Ishikawa (cell line): Measurements from ENCODE around the gene CTNNA1.

ENCODE experiments used
- CEBPB ChIP-seq: IDR thresholded peaks from 2 replicates; pipeline ENCODE4 v1.6.1; 2012
- CREB1 ChIP-seq: IDR thresholded peaks from 2 replicates; pipeline ENCODE4 v1.6.1; 2012; ENCODE audit warnings: low read depth
- EGR1 ChIP-seq: IDR thresholded peaks from 2 replicates; pipeline ENCODE4 v1.6.1; 2012
- EP300 ChIP-seq: IDR thresholded peaks from 2 replicates; pipeline ENCODE4 v1.6.1; 2012; ENCODE audit warnings: borderline replicate concordance
- FOXM1 ChIP-seq: IDR thresholded peaks from 2 replicates; pipeline ENCODE4 v1.6.1; 2012; ENCODE audit warnings: low read depth, borderline replicate concordance
- NFIC ChIP-seq: IDR thresholded peaks from 2 replicates; pipeline ENCODE4 v1.6.1; 2012
- RAD21 ChIP-seq: IDR thresholded peaks from 2 replicates; pipeline ENCODE4 v1.6.1; 2012; ENCODE audit warnings: low read depth
- TAF1 ChIP-seq: IDR thresholded peaks from 2 replicates; pipeline ENCODE4 v1.6.1; 2012; ENCODE audit warnings: low read depth, mild to moderate bottlenecking
- TCF12 ChIP-seq: IDR thresholded peaks from 2 replicates; pipeline ENCODE4 v1.6.1; 2012; ENCODE audit warnings: low read depth
- TEAD4 ChIP-seq: IDR thresholded peaks from 2 replicates; pipeline ENCODE4 v1.6.1; 2012
- YY1 ChIP-seq: IDR thresholded peaks from 2 replicates; pipeline ENCODE4 v1.6.1; 2012; ENCODE audit warnings: low read depth
- ZBTB7A ChIP-seq: IDR thresholded peaks from 2 replicates; pipeline ENCODE4 v1.6.1; 2012; ENCODE audit warnings: low read depth
- TF ChIP-seq, protein P1 (sequence below): IDR thresholded peaks from 2 replicates; pipeline ENCODE4 v1.6.1; 2012
- TF ChIP-seq, protein P2 (sequence below): IDR thresholded peaks from 2 replicates; pipeline ENCODE4 v1.6.1; 2012; ENCODE audit warnings: low read depth, mild to moderate bottlenecking
- TF ChIP-seq, protein P3 (sequence below): IDR thresholded peaks from 2 replicates; pipeline ENCODE4 v1.6.1; 2012

Gene CTNNA1

DNA sequence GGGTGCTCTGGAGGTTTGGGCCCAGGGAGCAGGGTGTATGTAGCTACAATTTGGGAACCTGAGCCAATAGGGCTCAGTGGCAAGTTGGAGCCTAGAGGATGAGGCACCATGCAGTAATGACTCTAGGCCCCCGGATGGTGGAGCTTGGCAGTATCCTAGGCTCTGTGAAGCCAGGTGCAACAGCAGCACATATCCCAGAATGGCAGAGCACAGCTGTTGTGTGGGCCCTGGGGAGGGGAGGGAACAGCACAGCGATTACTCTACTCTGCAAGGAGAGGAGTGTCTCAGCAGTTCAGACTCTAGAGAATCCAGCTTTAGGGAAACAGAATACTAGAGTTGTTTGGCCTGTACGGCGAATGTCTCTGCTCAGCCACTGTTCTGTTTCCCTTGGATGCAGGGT is 65.9 kb downstream of the CTNNA1 start:
- no peak for TF ChIP-seq NFIC
- TF ChIP-seq, protein P1, sequence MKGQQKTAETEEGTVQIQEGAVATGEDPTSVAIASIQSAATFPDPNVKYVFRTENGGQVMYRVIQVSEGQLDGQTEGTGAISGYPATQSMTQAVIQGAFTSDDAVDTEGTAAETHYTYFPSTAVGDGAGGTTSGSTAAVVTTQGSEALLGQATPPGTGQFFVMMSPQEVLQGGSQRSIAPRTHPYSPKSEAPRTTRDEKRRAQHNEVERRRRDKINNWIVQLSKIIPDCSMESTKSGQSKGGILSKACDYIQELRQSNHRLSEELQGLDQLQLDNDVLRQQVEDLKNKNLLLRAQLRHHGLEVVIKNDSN = no peak
- TF ChIP-seq YY1 = no peak
- no peak for TF ChIP-seq CREB1
- TF ChIP-seq TEAD4 = no peak
- no peak for TF ChIP-seq RAD21
- TF ChIP-seq EGR1 = no peak
- TF ChIP-seq, protein P2, sequence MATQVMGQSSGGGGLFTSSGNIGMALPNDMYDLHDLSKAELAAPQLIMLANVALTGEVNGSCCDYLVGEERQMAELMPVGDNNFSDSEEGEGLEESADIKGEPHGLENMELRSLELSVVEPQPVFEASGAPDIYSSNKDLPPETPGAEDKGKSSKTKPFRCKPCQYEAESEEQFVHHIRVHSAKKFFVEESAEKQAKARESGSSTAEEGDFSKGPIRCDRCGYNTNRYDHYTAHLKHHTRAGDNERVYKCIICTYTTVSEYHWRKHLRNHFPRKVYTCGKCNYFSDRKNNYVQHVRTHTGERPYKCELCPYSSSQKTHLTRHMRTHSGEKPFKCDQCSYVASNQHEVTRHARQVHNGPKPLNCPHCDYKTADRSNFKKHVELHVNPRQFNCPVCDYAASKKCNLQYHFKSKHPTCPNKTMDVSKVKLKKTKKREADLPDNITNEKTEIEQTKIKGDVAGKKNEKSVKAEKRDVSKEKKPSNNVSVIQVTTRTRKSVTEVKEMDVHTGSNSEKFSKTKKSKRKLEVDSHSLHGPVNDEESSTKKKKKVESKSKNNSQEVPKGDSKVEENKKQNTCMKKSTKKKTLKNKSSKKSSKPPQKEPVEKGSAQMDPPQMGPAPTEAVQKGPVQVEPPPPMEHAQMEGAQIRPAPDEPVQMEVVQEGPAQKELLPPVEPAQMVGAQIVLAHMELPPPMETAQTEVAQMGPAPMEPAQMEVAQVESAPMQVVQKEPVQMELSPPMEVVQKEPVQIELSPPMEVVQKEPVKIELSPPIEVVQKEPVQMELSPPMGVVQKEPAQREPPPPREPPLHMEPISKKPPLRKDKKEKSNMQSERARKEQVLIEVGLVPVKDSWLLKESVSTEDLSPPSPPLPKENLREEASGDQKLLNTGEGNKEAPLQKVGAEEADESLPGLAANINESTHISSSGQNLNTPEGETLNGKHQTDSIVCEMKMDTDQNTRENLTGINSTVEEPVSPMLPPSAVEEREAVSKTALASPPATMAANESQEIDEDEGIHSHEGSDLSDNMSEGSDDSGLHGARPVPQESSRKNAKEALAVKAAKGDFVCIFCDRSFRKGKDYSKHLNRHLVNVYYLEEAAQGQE = no peak
- TF ChIP-seq TAF1 = no peak
- TF ChIP-seq TCF12 = no peak
- no peak for TF ChIP-seq EP300
- TF ChIP-seq CEBPB = no peak
- TF ChIP-seq FOXM1 = no peak
- TF ChIP-seq ZBTB7A = no peak
- TF ChIP-seq, protein P3, sequence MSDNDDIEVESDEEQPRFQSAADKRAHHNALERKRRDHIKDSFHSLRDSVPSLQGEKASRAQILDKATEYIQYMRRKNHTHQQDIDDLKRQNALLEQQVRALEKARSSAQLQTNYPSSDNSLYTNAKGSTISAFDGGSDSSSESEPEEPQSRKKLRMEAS = no peak

DNA sequence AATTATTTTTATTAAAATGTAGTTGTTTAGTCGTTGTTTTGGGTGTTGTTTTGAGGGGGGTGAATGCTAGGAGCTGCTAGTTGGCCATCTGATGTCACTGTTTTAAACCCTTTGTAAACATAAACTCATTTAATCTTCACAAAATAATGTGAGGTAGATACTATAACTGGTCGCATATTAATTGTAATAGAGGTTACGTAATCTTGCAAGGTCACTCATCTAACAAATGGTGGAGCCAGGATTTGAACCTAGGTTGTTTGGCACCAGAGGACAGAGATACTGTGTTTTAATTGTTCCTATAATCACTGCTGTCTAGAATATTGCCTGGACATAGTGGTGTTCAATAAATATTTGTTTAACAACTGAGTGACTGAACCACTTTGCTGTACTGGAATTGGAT is 67.5 kb downstream of the CTNNA1 start:
- TF ChIP-seq CEBPB = 0 out of 2 replicates have a peak, but pooled peaks have one; percentile 8
- TF ChIP-seq, protein P2 = no peak

DNA sequence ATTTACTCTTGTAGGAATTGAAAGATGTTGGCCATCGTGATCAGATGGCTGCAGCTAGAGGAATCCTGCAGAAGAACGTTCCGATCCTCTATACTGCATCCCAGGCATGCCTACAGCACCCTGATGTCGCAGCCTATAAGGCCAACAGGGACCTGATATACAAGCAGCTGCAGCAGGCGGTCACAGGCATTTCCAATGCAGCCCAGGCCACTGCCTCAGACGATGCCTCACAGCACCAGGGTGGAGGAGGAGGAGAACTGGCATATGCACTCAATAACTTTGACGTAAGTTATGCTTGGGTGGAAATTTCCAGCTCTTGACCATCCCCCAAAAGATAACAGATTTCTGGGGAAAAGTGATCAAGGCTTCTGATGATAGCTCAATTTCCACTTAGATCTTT is 71.3 kb downstream of the CTNNA1 start:
- no peak for TF ChIP-seq ZBTB7A
- TF ChIP-seq YY1 = no peak
- TF ChIP-seq, protein P1 = no peak
- TF ChIP-seq, protein P3 = no peak
- TF ChIP-seq CREB1 = no peak
- no peak for TF ChIP-seq TEAD4
- no peak for TF ChIP-seq EP300
- TF ChIP-seq NFIC = no peak
- TF ChIP-seq, protein P2 = no peak
- no peak for TF ChIP-seq RAD21
- TF ChIP-seq TAF1 = no peak
- TF ChIP-seq FOXM1 = no peak
- no peak for TF ChIP-seq CEBPB
- no peak for TF ChIP-seq TCF12
- TF ChIP-seq EGR1 = no peak

DNA sequence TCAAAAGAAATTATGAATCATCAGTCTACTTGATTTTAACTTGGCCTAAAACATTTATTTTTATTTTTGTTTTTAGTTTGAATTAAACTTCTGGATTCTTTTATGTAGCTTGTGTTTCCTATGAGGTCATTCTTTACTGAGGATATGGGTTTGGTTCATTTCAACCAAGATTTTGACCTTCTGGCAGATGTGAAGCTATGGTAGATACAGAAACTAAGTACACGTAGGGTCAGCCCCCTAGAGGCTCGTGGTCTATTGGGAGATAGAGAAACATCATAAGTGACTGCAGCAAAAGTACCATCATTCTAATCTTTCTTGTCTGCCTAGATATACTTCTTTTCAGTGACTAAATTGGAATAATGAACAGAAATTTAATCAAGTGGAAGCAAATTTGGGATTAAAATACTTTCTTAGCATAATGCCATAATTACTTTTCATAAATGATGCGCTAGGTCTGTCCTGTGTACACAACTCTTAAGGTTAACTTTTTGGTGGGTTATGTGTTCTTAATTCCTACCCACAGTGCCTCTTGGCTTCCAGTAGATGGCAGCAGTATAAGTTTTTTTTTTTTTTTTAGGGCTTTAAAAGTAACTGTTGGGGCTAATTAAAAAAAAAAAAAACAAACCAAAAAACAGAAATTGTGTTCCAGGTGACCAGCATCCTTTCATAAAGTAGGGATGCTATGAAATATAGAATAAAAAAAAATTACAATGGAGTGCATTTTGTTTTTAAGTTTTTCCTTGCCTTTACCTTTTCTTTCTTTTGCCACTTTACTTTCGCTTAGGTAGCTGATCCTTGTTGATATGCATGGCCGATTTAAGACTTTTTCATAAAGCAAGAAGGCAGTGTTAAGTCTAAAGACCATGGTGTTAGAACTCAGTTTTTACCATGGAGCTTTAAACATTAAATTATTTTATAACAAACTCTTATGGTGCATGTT is 72.0 kb downstream of the CTNNA1 start:
- no peak for TF ChIP-seq EGR1
- TF ChIP-seq NFIC = no peak
- TF ChIP-seq FOXM1 = no peak

- TF ChIP-seq YY1 (no peak), TCF12 (no peak), CEBPB (no peak), ZBTB7A (no peak)
- TF ChIP-seq, protein P1 = no peak
- TF ChIP-seq, protein P2 = no peak
Measured at GRCh38 chr5:138828556-138828955, 75.3 kb downstream of the CTNNA1 start.
